ENCODE measurements around the gene SORCS3.

Gene SORCS3

GRCh38 chr10:104844073-104844472, 203.0 kb downstream of the SORCS3 start:
- DNase-seq (ENCODE audit: low spot score) = no peak

GRCh38 chr10:104850023-104850422, 208.9 kb downstream of the SORCS3 start:
- no peak for DNase-seq (ENCODE audit: low spot score)

DNA sequence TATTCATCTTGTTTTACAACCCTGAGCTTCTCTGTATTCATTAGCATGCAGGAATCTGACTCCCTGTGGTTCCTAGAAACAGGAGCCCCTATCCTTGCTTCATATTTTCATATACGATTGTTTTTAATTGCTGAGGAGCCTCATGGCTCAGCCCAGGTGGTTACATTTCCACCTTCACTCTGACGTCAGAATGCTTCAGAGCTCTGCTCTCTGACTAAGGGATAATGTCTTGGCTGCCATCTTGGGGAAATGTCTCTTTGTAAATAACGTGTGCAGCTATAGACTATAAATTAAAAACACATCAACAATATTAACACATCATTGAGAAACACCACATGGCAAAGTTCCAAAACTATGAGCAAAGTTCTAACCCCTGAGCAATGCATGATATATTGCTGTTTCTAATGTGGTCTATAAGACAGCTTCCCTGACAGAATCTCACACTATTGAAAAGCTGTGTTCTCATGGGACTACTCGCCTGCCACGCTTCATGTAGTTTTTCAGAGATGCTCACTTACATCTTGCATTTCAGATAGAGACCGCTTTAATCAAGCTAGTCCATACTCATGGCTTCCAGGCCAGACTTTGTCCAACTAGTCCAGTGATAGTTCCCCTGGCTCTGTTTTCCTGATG, 227.0 kb downstream of the SORCS3 start:
- DNase-seq (ENCODE audit: low spot score) = no peak

GRCh38 chr10:104872691-104873090, 231.6 kb downstream of the SORCS3 start:
- peak; percentile 43 for DNase-seq (ENCODE audit: low spot score)

- DNase-seq (ENCODE audit: low spot score) = no peak
Measured at GRCh38 chr10:104873161-104873560, 232.1 kb downstream of the SORCS3 start.

DNA sequence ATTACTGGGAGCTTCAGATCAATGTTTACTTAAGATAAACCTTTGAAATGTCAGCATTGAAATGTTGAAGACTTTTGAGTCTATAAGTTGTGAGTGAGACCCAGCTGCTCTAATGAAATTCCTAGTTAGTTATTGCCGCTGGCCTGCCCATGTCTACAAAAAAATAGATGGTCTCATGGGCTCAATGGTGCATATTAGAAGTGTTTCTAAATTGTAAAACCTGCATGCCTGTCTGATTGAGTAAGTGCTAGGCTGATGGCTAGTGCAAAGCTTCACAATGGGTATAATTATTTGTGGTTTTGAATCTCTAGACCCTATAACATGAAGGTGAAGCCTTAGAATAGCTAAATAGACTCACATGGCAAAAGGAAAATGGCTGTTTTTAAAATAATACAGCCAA, 234.5 kb downstream of the SORCS3 start:
- no peak for DNase-seq (ENCODE audit: low spot score)

DNA sequence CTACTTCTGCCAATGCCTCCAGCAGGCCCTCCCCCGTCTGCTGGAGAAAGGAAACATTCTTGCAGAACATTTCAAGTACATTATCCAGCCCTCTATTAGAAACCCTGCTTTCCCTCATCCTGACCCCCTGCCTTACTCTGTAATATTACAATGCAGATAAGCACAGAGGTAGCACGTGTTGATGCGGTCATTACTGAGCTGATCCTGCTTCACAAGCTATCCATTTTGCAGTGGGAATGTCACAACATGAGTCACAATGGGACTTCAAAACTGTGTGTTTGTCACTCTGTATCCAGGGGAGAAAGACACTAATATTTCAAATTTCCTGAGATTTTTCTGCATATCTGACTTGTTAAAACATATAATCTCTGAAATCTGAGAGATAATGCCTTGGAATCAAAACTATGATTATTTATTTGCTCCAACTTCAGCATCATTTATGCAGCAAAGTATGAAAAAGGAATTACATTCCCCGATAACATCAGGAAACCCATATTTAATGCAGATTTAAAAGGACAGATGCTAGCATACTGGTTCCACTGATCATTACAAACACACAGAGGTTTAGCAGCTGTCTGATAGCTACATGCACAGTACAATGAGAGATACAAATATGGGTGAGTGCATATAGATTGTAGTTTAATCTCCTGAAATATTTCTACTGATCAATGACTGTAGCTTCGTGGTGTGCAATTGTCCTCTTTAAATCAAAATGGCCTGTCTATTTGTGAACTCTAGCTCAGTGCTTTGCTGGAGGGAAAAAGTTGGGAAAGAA, 239.7 kb downstream of the SORCS3 start:
- DNase-seq (ENCODE audit: low spot score) = no peak

- no peak for DNase-seq (ENCODE audit: low spot score)
Measured at GRCh38 chr10:104881740-104882139, 240.7 kb downstream of the SORCS3 start.

DNA sequence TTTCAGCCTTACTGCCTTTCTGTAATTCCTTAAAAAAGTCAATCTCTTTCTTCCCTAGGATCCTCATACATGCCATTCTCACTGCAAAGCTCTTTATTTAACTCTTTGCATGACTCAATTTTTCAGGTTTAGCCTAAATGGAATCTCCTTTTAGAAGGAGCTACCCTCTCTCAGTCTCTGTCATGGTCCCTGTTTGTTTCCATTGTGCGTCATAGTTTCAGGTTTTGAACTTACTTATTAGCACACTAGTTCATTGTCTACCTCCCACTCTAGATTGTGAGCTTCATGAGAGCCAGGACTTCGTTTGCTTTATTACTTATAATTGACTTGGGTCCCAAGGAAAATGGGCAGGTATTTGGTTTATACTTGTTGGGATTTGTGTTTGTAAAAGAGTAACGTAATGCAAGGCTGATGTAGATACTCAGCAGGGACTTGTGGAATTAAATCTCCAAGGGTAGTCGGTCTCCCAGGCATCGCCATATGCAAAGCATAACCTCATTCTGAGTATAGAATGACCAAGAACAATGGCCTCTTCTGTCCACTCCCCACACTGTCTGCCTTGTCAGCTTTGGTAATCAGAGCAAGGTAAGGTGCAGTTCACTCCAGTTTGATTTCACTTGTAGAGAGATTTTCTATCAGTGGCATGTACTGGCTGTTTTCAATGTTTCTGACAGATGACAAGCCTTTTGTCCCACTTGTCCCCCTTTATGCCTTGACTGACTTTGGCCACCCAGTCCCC, 252.0 kb downstream of the SORCS3 start:
- DNase-seq (ENCODE audit: low spot score) = no peak

DNA sequence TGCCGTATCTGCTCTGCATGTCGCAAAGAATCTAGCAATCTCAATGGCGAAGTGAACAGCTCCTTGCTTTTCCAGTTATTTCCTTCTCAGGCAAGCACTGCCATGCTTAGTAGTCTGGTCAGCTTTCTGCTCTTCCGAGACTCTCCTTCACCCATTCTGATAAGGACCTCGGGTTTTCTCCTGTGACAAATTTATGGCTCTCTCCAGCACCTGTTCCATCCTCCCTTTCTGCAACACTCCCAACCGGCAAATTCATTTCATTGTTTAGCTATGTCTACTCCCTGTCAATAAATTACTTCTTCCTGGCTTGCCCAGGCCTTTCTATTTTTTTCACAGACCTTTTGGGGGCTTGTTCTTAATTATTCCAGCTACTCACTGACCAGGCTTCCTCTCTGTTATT, 252.6 kb downstream of the SORCS3 start:
- no peak for DNase-seq (ENCODE audit: low spot score)

DNA sequence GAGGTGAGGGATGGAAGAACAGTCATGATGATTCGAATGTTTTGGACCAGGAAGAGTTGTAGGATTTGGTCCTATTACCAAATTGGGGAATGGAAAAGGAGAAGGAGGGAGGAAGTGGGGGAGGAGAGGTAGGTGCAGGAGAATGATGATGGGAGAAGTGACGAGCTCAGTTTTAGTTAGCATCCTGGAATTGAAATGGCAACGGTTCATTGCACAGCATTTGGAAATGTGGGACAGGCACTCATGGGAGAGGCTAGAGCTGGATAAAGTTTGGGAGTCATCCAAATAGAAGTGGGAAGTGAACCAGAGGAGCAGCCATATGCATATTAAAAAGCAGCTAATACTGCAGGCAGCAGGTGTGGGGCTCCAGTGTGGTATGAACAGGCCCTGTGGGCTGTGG, 253.6 kb downstream of the SORCS3 start:
- no peak for DNase-seq (ENCODE audit: low spot score)

GRCh38 chr10:104895541-104895940, 254.5 kb downstream of the SORCS3 start:
- peak; percentile 56 for DNase-seq (ENCODE audit: low spot score)

GRCh38 chr10:104895981-104896380, 254.9 kb downstream of the SORCS3 start:
- DNase-seq (ENCODE audit: low spot score) = no peak

DNA sequence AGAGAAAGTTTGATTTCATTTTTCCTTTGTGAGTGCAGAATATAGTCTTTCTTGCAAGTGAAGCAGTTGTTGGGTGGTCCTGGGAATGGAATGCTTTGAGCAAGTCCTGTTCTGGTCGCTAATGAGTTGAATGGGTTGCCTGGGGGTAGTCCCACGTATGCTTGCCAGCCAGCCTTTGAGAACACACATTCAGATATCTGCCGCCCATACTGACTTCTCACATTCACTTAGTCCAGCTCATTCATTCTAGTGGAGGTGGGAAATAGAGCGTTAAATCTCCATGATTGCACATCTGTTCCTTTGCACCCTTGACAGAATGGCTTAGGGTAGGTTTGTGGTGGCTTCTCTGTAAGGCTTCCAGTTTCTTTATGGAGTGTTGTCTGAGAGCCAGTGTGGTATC, 256.6 kb downstream of the SORCS3 start:
- DNase-seq (ENCODE audit: low spot score) = no peak

DNA sequence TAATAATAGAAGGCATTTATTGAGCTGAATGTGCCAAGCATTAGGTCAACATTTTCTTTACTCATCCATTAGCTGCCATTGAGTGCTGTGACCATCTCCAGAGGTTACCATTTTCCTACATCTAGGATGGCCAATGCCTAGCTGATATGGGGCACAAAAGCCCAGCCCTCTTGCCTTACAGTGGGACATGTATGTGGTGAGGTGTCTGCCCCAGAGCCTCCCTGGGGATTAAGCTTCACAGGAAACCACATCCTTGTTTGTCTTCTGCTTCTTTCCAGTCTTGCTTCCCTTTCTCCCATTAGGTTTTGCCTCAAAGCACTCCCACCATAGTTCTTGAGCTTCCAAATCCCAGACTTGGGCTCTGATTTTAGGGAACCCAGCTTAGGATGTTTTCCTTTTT, 258.7 kb downstream of the SORCS3 start:
- no peak for DNase-seq (ENCODE audit: low spot score)

- no peak for DNase-seq (ENCODE audit: low spot score)
Measured at GRCh38 chr10:104903433-104903832, 262.3 kb downstream of the SORCS3 start.

DNA sequence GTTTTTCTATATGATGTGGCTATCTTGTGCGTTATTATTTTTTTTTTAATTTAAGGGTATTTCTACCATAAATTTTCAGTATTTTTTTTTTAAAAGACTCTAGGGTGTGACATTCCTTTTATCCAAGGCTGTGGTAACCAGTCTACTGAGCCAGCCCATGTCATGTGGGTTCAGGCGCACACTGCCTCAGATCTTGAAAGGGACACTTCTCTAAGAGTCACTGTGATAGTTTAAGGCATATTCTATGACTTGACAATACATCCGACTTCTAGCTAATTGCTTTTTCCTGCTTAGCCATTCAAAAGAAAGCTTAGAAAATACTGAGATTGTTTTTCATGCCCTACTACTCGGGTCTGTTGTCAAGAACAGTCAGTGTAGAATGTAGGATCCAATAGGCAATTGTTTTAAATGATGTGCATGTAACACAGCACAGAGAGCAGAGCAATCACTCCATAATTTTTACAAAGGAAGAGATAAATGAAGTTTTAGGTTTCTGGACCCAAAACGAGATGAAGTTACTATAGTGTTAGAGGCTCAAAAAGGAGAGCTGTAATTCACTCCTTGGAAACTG, 263.7 kb downstream of the SORCS3 start:
- DNase-seq (ENCODE audit: low spot score) = no peak

DNA sequence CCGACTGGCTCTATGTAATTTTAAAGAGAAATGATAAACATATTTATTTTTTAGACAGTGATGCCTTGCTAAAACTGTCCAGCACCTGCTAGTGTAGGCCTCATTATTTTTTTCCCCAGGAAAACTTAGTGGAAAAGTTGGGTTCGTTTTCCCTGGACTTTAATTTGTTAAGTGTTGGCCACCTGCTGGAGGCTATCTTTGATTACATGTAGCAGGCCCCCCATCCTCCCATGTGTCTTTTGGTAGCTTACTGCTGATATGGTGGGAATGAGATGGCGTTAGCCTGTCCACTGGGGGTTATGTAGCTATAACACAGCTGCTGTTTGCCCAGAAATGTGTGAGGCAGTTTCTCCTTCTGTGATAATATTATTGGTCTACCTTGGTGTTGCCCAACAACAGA, 265.0 kb downstream of the SORCS3 start:
- no peak for DNase-seq (ENCODE audit: low spot score)

- DNase-seq (ENCODE audit: low spot score) = no peak
Measured at GRCh38 chr10:104907521-104907920, 266.4 kb downstream of the SORCS3 start.

GRCh38 chr10:104908581-104908980, 267.5 kb downstream of the SORCS3 start:
- no peak for DNase-seq (ENCODE audit: low spot score)

DNA sequence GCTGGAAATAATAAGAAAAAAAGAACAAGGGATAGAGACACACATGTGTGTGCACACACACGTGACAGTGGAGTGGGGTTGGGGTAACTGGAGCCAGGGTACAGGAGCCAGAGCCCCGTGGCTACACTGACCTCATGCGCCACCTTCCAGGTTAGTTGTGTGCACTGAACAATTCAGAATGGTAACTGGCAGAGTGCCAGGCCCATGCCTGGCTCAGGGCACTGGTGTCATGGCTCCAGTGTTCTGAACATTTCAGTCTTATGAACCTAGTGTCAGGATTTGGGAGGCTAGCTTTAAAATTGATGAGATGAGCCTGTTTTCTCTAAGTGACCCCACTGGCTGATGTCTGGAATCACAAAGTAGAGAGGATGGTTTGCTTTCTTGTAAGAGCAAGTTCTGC, 269.6 kb downstream of the SORCS3 start:
- DNase-seq (ENCODE audit: low spot score) = no peak

GRCh38 chr10:104913390-104913789, 272.3 kb downstream of the SORCS3 start:
- no peak for DNase-seq (ENCODE audit: low spot score)

GRCh38 chr10:104920476-104920875, 279.4 kb downstream of the SORCS3 start:
- DNase-seq (ENCODE audit: low spot score) = no peak

Measured in Ammon's horn (tissue), 1 donor.